RWPE1 (cell line): ENCODE data around the gene MTG2.

ENCODE experiments used
- CTCF ChIA-PET: fragments of 350-600 bp; sonication (Branson Sonifier 250); formaldehyde crosslinking; extraction: SDS; loops from one replicate; lab custom pipeline; 2021; lab: Yijun Ruan, JAX
- POLR2A ChIA-PET: fragments of 400-600 bp; formaldehyde crosslinking; extraction: SDS; loops from one replicate; lab custom pipeline; 2020; ENCODE audit warnings: antibody characterized with exemption; ENCODE audit not compliant: low non-redundant PET; lab: Yijun Ruan, JAX
- DNase-seq: peaks from one replicate; pipeline ENCODE4 v3.0.0; 2012; ENCODE audit warnings: low spot score
- H3K27ac ChIP-seq: fragments of 450-650 bp; 2 replicates; pipeline ENCODE4 v1.5.1; 2017
- TF ChIP-seq, protein P1 (sequence below): fragments of 450-650 bp; conservative IDR thresholded peaks from 2 replicates; pipeline ENCODE4 v1.5.1; 2017; ENCODE audit warnings: low read depth, mild to moderate bottlenecking

The MTG2 gene

GRCh38 chr20:62186887-62187866 is 4.3 kb downstream of the MTG2 start:
- CTCF ChIA-PET: interaction anchor here (0.6 to 0.7 kb wide), 4 partner anchors 37 to 177 kb away, joined by 3 read pairs; no protein-coding TSS in a partner anchor
- H3K27ac ChIP-seq: peak overlapping the region; percentile 68
- DNase-seq: peak; percentile 86
- POLR2A ChIA-PET: interaction anchor here (0.9 kb wide), 1 partner anchor 54 kb away, joined by 3 read pairs; no protein-coding TSS in a partner anchor
- TF ChIP-seq, protein P1, sequence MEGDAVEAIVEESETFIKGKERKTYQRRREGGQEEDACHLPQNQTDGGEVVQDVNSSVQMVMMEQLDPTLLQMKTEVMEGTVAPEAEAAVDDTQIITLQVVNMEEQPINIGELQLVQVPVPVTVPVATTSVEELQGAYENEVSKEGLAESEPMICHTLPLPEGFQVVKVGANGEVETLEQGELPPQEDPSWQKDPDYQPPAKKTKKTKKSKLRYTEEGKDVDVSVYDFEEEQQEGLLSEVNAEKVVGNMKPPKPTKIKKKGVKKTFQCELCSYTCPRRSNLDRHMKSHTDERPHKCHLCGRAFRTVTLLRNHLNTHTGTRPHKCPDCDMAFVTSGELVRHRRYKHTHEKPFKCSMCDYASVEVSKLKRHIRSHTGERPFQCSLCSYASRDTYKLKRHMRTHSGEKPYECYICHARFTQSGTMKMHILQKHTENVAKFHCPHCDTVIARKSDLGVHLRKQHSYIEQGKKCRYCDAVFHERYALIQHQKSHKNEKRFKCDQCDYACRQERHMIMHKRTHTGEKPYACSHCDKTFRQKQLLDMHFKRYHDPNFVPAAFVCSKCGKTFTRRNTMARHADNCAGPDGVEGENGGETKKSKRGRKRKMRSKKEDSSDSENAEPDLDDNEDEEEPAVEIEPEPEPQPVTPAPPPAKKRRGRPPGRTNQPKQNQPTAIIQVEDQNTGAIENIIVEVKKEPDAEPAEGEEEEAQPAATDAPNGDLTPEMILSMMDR: no peak

DNA sequence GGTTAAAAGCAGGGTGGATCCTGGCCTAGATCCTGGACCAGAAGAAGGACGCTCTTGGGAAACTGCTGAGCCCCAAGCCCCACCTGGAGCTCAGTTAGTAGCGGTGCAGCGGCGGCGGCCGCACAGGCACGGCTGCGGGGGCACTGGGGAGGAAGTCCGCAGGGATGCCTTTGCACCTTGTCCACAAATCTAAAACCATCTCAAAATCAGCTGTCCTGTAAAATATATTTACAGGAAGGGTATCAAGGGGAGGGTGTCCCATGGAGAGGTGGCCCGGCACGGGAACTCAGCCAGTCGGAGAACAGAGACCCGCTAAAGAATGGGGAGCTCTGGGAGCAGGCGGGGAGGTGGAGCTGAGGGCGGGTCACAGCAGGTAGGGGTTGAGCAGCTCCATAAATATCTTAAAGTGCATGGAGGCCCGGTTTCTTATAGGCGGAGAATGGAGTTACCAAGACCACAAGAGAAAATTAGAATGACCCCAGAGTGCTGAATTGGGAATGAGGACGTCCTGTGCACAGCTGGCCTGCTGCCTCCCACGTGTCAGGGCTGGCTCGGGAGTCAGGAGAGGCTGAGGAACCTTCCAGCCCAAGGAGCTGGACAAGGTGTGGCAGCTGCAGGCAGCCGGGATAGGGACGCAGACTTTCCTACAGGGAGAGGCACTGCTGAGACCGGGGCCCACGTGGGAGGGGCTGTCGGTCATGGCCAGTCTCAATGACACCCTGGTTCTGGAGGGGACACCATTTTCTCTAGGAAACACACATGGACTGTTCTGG is 8.0 kb downstream of the MTG2 start:
- POLR2A ChIA-PET: interaction anchor here (0.5 kb wide), 1 partner anchor 101 kb away, joined by 3 read pairs; no protein-coding TSS in a partner anchor
- CTCF ChIA-PET: interaction anchor here (0.7 kb wide), 1 partner anchor 18 kb away, joined by 3 read pairs; no protein-coding TSS in a partner anchor

DNA sequence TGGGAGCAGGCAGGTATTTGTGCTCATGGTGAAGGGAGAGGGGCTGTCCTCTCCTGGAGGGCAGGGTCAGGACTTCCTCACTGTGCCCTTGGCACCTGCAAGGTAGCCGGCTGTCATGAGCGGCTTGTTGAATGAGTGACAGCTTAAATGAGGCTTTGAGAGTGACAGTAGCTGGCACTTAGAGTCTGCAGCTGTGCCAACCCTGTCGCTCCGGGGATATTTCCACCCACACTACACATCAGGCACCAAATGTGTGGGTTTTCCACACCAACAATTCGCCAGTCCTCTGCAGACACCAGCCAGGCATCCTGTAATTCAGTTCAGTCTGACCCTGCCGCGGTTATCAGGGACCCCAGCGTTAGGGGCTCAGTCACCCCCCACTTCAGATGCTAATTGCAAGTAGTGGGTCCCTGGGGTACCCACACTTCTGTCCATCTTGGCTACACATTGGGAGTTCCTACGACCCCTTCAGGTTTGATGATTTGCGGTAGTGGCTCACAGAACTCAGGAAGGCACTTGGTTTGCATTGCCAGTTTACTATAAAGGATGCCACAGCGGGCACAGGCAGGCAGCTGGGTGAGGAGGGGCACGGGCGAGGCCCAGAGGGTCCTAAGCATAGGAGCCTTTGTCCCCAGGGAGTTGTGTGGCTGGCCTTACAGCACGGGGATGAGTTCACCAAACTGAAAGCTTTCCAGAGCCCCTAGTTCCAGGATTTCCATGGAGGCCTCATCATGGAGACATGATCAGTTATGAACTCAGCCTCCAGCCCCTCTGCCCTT is 9.1 kb downstream of the MTG2 start:
- DNase-seq: no peak
- TF ChIP-seq, protein P1: no peak
- CTCF ChIA-PET: no interaction called here
- H3K27ac ChIP-seq: peak overlapping the region; percentile 26
- POLR2A ChIA-PET: no interaction called here

More for the DNA sequence above, 8.0 kb downstream of the MTG2 start:
- TF ChIP-seq, protein P1: no peak
- DNase-seq: no peak
- H3K27ac ChIP-seq: peak overlapping the region; percentile 26

DNA sequence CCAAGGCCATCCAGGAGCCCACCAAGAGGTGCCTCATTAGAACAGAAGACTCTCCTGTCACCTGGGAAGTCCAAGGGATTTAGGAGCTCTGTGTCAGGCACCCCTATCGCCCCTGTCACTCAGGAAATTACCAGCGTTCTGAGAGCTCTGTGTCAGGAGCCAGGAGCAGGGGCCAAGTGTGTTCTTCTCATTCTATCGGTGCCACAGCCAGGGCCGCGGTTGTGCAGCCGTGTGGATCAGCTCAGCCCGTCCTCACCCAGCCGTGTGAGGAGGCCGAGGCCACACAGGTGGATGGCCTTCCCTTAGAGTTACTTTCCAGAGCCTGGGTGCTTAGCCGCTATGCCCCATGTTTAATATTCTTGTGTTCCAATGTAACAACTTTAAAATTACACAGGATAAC is 9.8 kb downstream of the MTG2 start:
- H3K27ac ChIP-seq: peak overlapping the region; percentile 26
- no peak for DNase-seq
- ChIA-PET POLR2A (no interaction called here), CTCF (no interaction called here)
- TF ChIP-seq, protein P1: no peak

- no peak for DNase-seq
- TF ChIP-seq, protein P1: no peak
- ChIA-PET POLR2A (no interaction called here), CTCF (no interaction called here)
- H3K27ac ChIP-seq: peak overlapping the region; percentile 5; the same call in 1 of the 2 replicates
Measured at GRCh38 chr20:62193079-62194025, 10.5 kb downstream of the MTG2 start.
